ENCODE results near the gene FHAD1. TPM values are rescaled to one million over a fixed set of nuclear protein-coding genes. Genes with fewer than 3 reads are reported as not detected.

Gene FHAD1
- total and polyA plus RNA-seq, 2 donors (not counting 1 experiment from before 2014, with no cell fraction given) = not detected

GRCh38 chr1:15339570-15339969, 92.5 kb downstream of the FHAD1 start:
- DNase-seq = no peak
- no peaks in the 10 kb centered on the region for H3K9me3 ChIP-seq (ENCODE audit: control extremely low read depth in 1 of 3, control insufficient read depth in 2 of 3, insufficient read depth in 1 of 3, low read length in 2 of 3)
- peaks cover 0 to 8% (median 5%) of the 10 kb centered on the region in 4 experiments for H3K27me3 ChIP-seq (replicated peaks in 1 of 4; ENCODE audit: control extremely low read depth in 1 of 4, control insufficient read depth in 3 of 4, insufficient read depth in 4 of 4, low read length in 3 of 4)
- no peak for ATAC-seq (ENCODE audit: low read depth)
- Mint-ChIP-seq H3K9me3 (ENCODE audit: insufficient read depth) (no peaks in the 10 kb centered on the region), H3K27ac (no peak overlapping the region), H3K27me3 (peaks cover 53% of the 10 kb centered on the region), H3K4me3 (no peak overlapping the region), H3K4me1 (peaks cover 3% of the 10 kb centered on the region)
- 90% methylated on average over 2 of the region's 4 CpGs for WGBS (ENCODE audit: insufficient coverage)
- H3K79me2 ChIP-seq (ENCODE audit: control insufficient read depth, insufficient read depth, low read length) = no peaks in the 10 kb centered on the region
- ChIA-PET POLR2A (no interaction called here), CTCF (interaction anchor here (0.7 kb wide), 1 partner anchor 299 kb away, joined by 3 read pairs; no protein-coding TSS in a partner anchor)
- no peak overlapping the region for H3K27ac ChIP-seq (ENCODE audit: low read length in 2 of 2)
- TF ChIP-seq EZH2 (IDR thresholded peaks at IDR 0.05; ENCODE audit: borderline replicate concordance, insufficient read depth, low read depth, low read length, poor library complexity, severe bottlenecking) (no peak), CTCF (IDR thresholded peaks at IDR 0.05) (no peak)
- H3K4me2 ChIP-seq (replicated peaks; ENCODE audit: low read depth, low read length, poor library complexity, severe bottlenecking) = no peak overlapping the region
- no peaks in the 10 kb centered on the region for H3K36me3 ChIP-seq (replicated peaks in 1 of 2; ENCODE audit: control extremely low read depth in 1 of 2, control insufficient read depth in 1 of 2, extremely low read depth in 1 of 2, insufficient read depth in 2 of 2, low read length in 1 of 2)
- peaks cover 0 to 3% of the 10 kb centered on the region in 2 donors for H3K4me1 ChIP-seq (ENCODE audit: control insufficient read depth in 2 of 2, insufficient read depth in 2 of 2, low read length in 2 of 2)
- H3K4me3 ChIP-seq (ENCODE audit: control extremely low read depth in 1 of 5, extremely low read depth in 1 of 5, insufficient read depth in 1 of 5, low read depth in 2 of 5, low read length in 4 of 5) = no peak overlapping the region
- no peak overlapping the region for H3K9ac ChIP-seq (ENCODE audit: low read length)
- intact Hi-C loops (cut with micrococcal nuclease) = no loop called here
- no peaks in the 10 kb centered on the region for H4K20me1 ChIP-seq (ENCODE audit: control insufficient read depth, insufficient read depth, low read length, poor library complexity, severe bottlenecking)
- H2AFZ ChIP-seq (ENCODE audit: insufficient read depth, low read depth, low read length, poor library complexity, severe bottlenecking) = no peak overlapping the region

GRCh38 chr1:15341228-15341627, 94.2 kb downstream of the FHAD1 start:
- H3K79me2 ChIP-seq (ENCODE audit: control insufficient read depth, insufficient read depth, low read length) = no peaks in the 10 kb centered on the region
- intact Hi-C loops (cut with micrococcal nuclease) = no loop called here
- H3K4me1 Mint-ChIP-seq = peaks cover 12% of the 10 kb centered on the region
- no peak overlapping the region for H3K9ac ChIP-seq (ENCODE audit: low read length)
- H3K4me3 ChIP-seq (ENCODE audit: control extremely low read depth in 1 of 5, extremely low read depth in 1 of 5, insufficient read depth in 1 of 5, low read depth in 2 of 5, low read length in 4 of 5) = no peak overlapping the region
- H3K27me3 ChIP-seq (replicated peaks in 1 of 4; ENCODE audit: control extremely low read depth in 1 of 4, control insufficient read depth in 3 of 4, insufficient read depth in 4 of 4, low read length in 3 of 4) = peaks cover 0 to 10% (median 3%) of the 10 kb centered on the region in 4 experiments
- H3K9me3 ChIP-seq (ENCODE audit: control extremely low read depth in 1 of 3, control insufficient read depth in 2 of 3, insufficient read depth in 1 of 3, low read length in 2 of 3) = no peaks in the 10 kb centered on the region
- no peak overlapping the region for H3K27ac ChIP-seq (ENCODE audit: low read length in 2 of 2)
- ATAC-seq (ENCODE audit: low read depth) = no peak
- ChIA-PET POLR2A (no interaction called here), CTCF (no interaction called here)
- H3K36me3 ChIP-seq (replicated peaks in 1 of 2; ENCODE audit: control extremely low read depth in 1 of 2, control insufficient read depth in 1 of 2, extremely low read depth in 1 of 2, insufficient read depth in 2 of 2, low read length in 1 of 2) = no peaks in the 10 kb centered on the region
- H3K4me3 Mint-ChIP-seq = no peak overlapping the region
- no peak overlapping the region for H2AFZ ChIP-seq (ENCODE audit: insufficient read depth, low read depth, low read length, poor library complexity, severe bottlenecking)
- H4K20me1 ChIP-seq (ENCODE audit: control insufficient read depth, insufficient read depth, low read length, poor library complexity, severe bottlenecking) = no peaks in the 10 kb centered on the region
- TF ChIP-seq CTCF (IDR thresholded peaks at IDR 0.05) (no peak), EZH2 (IDR thresholded peaks at IDR 0.05; ENCODE audit: borderline replicate concordance, insufficient read depth, low read depth, low read length, poor library complexity, severe bottlenecking) (no peak)
- H3K4me1 ChIP-seq (ENCODE audit: control insufficient read depth in 2 of 2, insufficient read depth in 2 of 2, low read length in 2 of 2) = peaks cover 5 to 15% of the 10 kb centered on the region in 2 donors
- WGBS (ENCODE audit: insufficient coverage) = 93% methylated on average over 2 of the region's 2 CpGs
- no peak overlapping the region for H3K4me2 ChIP-seq (replicated peaks; ENCODE audit: low read depth, low read length, poor library complexity, severe bottlenecking)
- DNase-seq = no peak
- H3K27me3 Mint-ChIP-seq = peaks cover 55% of the 10 kb centered on the region
- no peaks in the 10 kb centered on the region for H3K9me3 Mint-ChIP-seq (ENCODE audit: insufficient read depth)
- no peak overlapping the region for H3K27ac Mint-ChIP-seq
